Endothelial cell of umbilical vein (primary cell): ENCODE results near the gene RABL2A. TPM values are rescaled to one million over a fixed set of nuclear protein-coding genes. Genes with fewer than 3 reads are reported as not detected.
"Not testable (repeated sequence)": the region's sequence is repeated elsewhere in the genome, so short reads cannot be mapped to it uniquely, and the experiment has no call there.

Experiments used
- BruUV-seq: library from RNA; stranded (reverse); fragments of 400-500 nt; replicated peaks from 2 replicates; lab custom pipeline; 2021; lab: Mats Ljungman, UMichigan
- CTCF ChIA-PET: fragments of 300-600, 350-600 bp; sonication (Branson Sonifier 250); formaldehyde crosslinking; loops from one replicate; lab custom pipeline; 2021; ENCODE audit warnings: antibody characterized with exemption, inconsistent platforms; lab: Charles Lee
- POLR2A ChIA-PET: fragments of 300-600, 350-600 bp; sonication (Branson Sonifier 250); formaldehyde crosslinking; loops from one replicate; lab custom pipeline; 2021; ENCODE audit warnings: antibody characterized with exemption, inconsistent platforms; lab: Charles Lee
- DNase-seq: peaks from one replicate; pipeline ENCODE4 v3.0.0-alpha.2; 2011; ENCODE audit warnings: low read depth, low spot score
- FAIRE-seq: peaks from 2 replicates; lab custom pipeline; 2011; peaks lifted over from hg19 to GRCh38; lab: Jason Lieb, UNC
- H2AFZ ChIP-seq: 2 replicates; pipeline ENCODE4 v1.6.0; 2012; ENCODE audit warnings: low read depth, low read length, control low read depth, inconsistent platforms
- H3K27ac ChIP-seq: 2 replicates; pipeline ENCODE4 v1.5.1; 2011; ENCODE audit warnings: low read depth, mild to moderate bottlenecking, control low read depth, low read length, moderate library complexity; ENCODE audit not compliant: insufficient read depth
- H3K27me3 ChIP-seq, 2 experiments: 2 replicates each; pipeline versions ENCODE4 v1.6.0 to v1.6.1; 2011; ENCODE audit warnings: low read length in 2 of 2, mixed read lengths in 1 of 2; ENCODE audit not compliant: control insufficient read depth in 2 of 2, insufficient read depth in 2 of 2
- H3K36me3 ChIP-seq, 2 experiments: 2 replicates in 1 of 2; 3 replicates in 1 of 2; pipeline ENCODE4 v1.5.1; 2011; ENCODE audit warnings: low read length in 2 of 2, mild to moderate bottlenecking in 1 of 2, moderate library complexity in 1 of 2; ENCODE audit not compliant: control insufficient read depth in 2 of 2, insufficient read depth in 2 of 2; ENCODE audit errors: extremely low read depth in 1 of 2
- H3K4me1 ChIP-seq: 3 replicates; pipeline ENCODE4 v1.5.1; 2011; ENCODE audit warnings: mild to moderate bottlenecking, low read length; ENCODE audit not compliant: control insufficient read depth, insufficient read depth; ENCODE audit errors: extremely low read depth
- H3K4me2 ChIP-seq: 2 replicates; pipeline ENCODE4 v1.6.1; 2011; ENCODE audit warnings: low read length, control low read depth, mixed read lengths; ENCODE audit not compliant: insufficient read depth
- H3K4me3 ChIP-seq, 3 experiments: fragments of 200-600 bp in 1 of 3; sonication (generic), shearing (Covaris generic) in 1 of 3; replicated peaks in 1 of 3; 2 replicates each; pipeline ENCODE4 v1.5.1; 2011 to 2016; ENCODE audit warnings: control low read depth in 3 of 3, low read length in 3 of 3, mild to moderate bottlenecking in 2 of 3, inconsistent platforms in 1 of 3, low read depth in 1 of 3, moderate library complexity in 1 of 3; ENCODE audit not compliant: insufficient read depth in 1 of 3
- H3K79me2 ChIP-seq: 2 replicates; pipeline ENCODE4 v1.6.0; 2012; ENCODE audit warnings: low read length, inconsistent platforms; ENCODE audit not compliant: control insufficient read depth, insufficient read depth
- H3K9ac ChIP-seq: replicated peaks from 2 replicates; pipeline ENCODE3; 2011; ENCODE audit warnings: low read length, control low read depth; ENCODE audit not compliant: insufficient read depth; ENCODE audit errors: extremely low read depth
- H3K9me1 ChIP-seq: replicated peaks from 3 replicates; pipeline ENCODE4 v1.6.0; 2011; ENCODE audit warnings: mild to moderate bottlenecking, low read length; ENCODE audit not compliant: control insufficient read depth, insufficient read depth; ENCODE audit errors: extremely low read depth
- H3K9me3 ChIP-seq: replicated peaks from 2 replicates; pipeline ENCODE4 v1.5.1; 2012; ENCODE audit warnings: low read length, inconsistent platforms; ENCODE audit not compliant: control insufficient read depth, insufficient read depth
- H4K20me1 ChIP-seq: replicated peaks from 2 replicates; pipeline ENCODE3; 2011; ENCODE audit warnings: mild to moderate bottlenecking, low read length; ENCODE audit not compliant: control insufficient read depth, insufficient read depth; ENCODE audit errors: extremely low read depth
- dilution Hi-C: fragments of 300-500 bp; cut with MboI; formaldehyde crosslinking; loops from one replicate; pipeline ENCODE4 v1.15.0; 2019; ENCODE audit warnings: low sequenced_read_pairs; ENCODE audit not compliant: extremely low pct_ligation_motif_present
- intact Hi-C: fragments of 100-400 bp; cut with micrococcal nuclease; formaldehyde crosslinking; loops from one replicate; pipeline ENCODE4 v1.10.0; 2022
- polyA plus RNA-seq, 4 experiments: library from polyadenylated mRNA; depleted of rRNA in 3 of 4; stranded (reverse) in 3 of 4; unstranded in 1 of 4; fragments of >200 nt; gene quantifications; 2 replicates each; pipeline versions ENCODE4 v1.2.1 to v1.2.3, GENCODE V29; 2011 to 2012; ENCODE audit warnings: missing spikeins in 1 of 4
- total RNA-seq: library from RNA; stranded (reverse); gene quantifications from 2 replicates; pipeline ENCODE4 v1.2.3, GENCODE V29; 2021

Gene RABL2A
- total and polyA plus RNA-seq, 2 donors (not counting 3 experiments of a cell fraction or from before 2014, with no cell fraction given) = 9.4 to 10.8 TPM

GRCh38 chr2:113646217-113646616, 19.2 kb downstream of the RABL2A start:
- BruUV-seq, POLR2A ChIA-PET, H3K9me3 ChIP-seq, DNase-seq, intact Hi-C loops, H3K27ac ChIP-seq, H3K36me3 ChIP-seq, H3K4me2 ChIP-seq, H3K4me3 ChIP-seq, FAIRE-seq, H2AFZ ChIP-seq, H3K9me1 ChIP-seq, H3K9ac ChIP-seq, dilution Hi-C loops, H3K27me3 ChIP-seq, H4K20me1 ChIP-seq, H3K79me2 ChIP-seq, CTCF ChIA-PET, H3K4me1 ChIP-seq: not testable (repeated sequence)

GRCh38 chr2:113650834-113651815, 24.1 kb downstream of the RABL2A start:
- H3K9me3 ChIP-seq, H3K9me1 ChIP-seq, DNase-seq, BruUV-seq, H2AFZ ChIP-seq, H3K4me3 ChIP-seq, H3K27ac ChIP-seq, dilution Hi-C loops, H3K27me3 ChIP-seq, H3K36me3 ChIP-seq, H4K20me1 ChIP-seq, FAIRE-seq, CTCF ChIA-PET, H3K4me2 ChIP-seq, POLR2A ChIA-PET, H3K4me1 ChIP-seq, H3K9ac ChIP-seq, H3K79me2 ChIP-seq, intact Hi-C loops: not testable (repeated sequence)

- H3K27ac ChIP-seq, dilution Hi-C loops, H3K9me3 ChIP-seq, FAIRE-seq, H2AFZ ChIP-seq, H3K36me3 ChIP-seq, CTCF ChIA-PET, H4K20me1 ChIP-seq, H3K9ac ChIP-seq, H3K4me2 ChIP-seq, POLR2A ChIA-PET, H3K4me3 ChIP-seq, DNase-seq, H3K4me1 ChIP-seq, H3K27me3 ChIP-seq, H3K9me1 ChIP-seq, intact Hi-C loops, H3K79me2 ChIP-seq, BruUV-seq: not testable (repeated sequence)
These were observed 25.5 kb downstream of the RABL2A start for GRCh38 chr2:113652599-113652998.

- H3K4me3 ChIP-seq, H3K4me2 ChIP-seq, FAIRE-seq, H3K27ac ChIP-seq, H4K20me1 ChIP-seq, POLR2A ChIA-PET, intact Hi-C loops, H3K9ac ChIP-seq, H3K79me2 ChIP-seq, BruUV-seq, dilution Hi-C loops, H3K9me3 ChIP-seq, H3K36me3 ChIP-seq, H3K9me1 ChIP-seq, H3K27me3 ChIP-seq, DNase-seq, CTCF ChIA-PET, H2AFZ ChIP-seq, H3K4me1 ChIP-seq: not testable (repeated sequence)
These were observed 29.1 kb downstream of the RABL2A start for GRCh38 chr2:113656031-113656624.
